ENCODE data around the gene LSAMP. TPM values are rescaled to one million over a fixed set of nuclear protein-coding genes. Genes with fewer than 3 reads are reported as not detected.

Gene LSAMP
- polyA plus RNA-seq, 1 of the 3 experiments (the other 2 are of a cell fraction), result 6.6 TPM

- Histone ChIP-seq H3K4me3 (ENCODE audit: low read depth in 2 of 2, low read length in 1 of 2) (no peak overlapping the region), H3K4me1 (ENCODE audit: control insufficient read depth in 1 of 2, insufficient read depth in 2 of 2, low read depth in 1 of 2, low read length in 1 of 2) (no peaks in the 10 kb centered on the region; a peak in 1 of 4 replicates), H3F3A (replicated peaks; ENCODE audit: insufficient read depth) (no peaks in the 10 kb centered on the region), H3K9ac (no peak overlapping the region), H4K20me1 (ENCODE audit: insufficient read depth) (no peaks in the 10 kb centered on the region), H3K27me3 (ENCODE audit: insufficient read depth) (no peaks in the 10 kb centered on the region), H3K4me2 (no peak overlapping the region), H3K27ac (ENCODE audit: low read depth in 2 of 2, low read length in 1 of 2) (no peak overlapping the region), H3K9me2 (no peaks in the 10 kb centered on the region), H3K36me3 (replicated peaks in 1 of 2; ENCODE audit: control insufficient read depth in 1 of 2, insufficient read depth in 2 of 2, low read length in 1 of 2) (peaks cover 0 to 4% of the 10 kb centered on the region in 2 experiments), H3K9me3 (no peaks in the 10 kb centered on the region), H2AFZ (ENCODE audit: low read depth) (no peak overlapping the region), H3K79me2 (ENCODE audit: insufficient read depth) (no peaks in the 10 kb centered on the region)
- ChIA-PET CTCF (interaction anchor here (1.0 kb wide), 1 partner anchor 10 kb away, joined by 3 read pairs; no protein-coding TSS in a partner anchor), POLR2A (no interaction called here)
- WGBS (ENCODE audit: low lambda C conversion rate), result 61% methylated on average over 2 of the region's 2 CpGs
- no peak for DNase-seq
- no peak for TF ChIP-seq MAX (IDR thresholded peaks at IDR 0.05; ENCODE audit: low read depth)
- no peak for TF ChIP-seq GABPA (IDR thresholded peaks at IDR 0.05; ENCODE audit: low read depth)
- no peak for TF ChIP-seq RAD21 (IDR thresholded peaks at IDR 0.05; ENCODE audit: low read length)
- TF ChIP-seq GATA2 (CRISPR knock-in tag; IDR thresholded peaks at IDR 0.05), result no peak
- no peak for TF ChIP-seq FOSL2 (IDR thresholded peaks at IDR 0.05; ENCODE audit: borderline replicate concordance, low read depth)
- TF ChIP-seq YY1 (IDR thresholded peaks at IDR 0.05; ENCODE audit: low read depth), result no peak
- no peak for TF ChIP-seq USF1 (IDR thresholded peaks at IDR 0.05; ENCODE audit: borderline replicate concordance, low read depth)
- TF ChIP-seq REST (IDR thresholded peaks at IDR 0.05; ENCODE audit: low read depth, low read length), result no peak
- no peak for TF ChIP-seq USF2 (IDR thresholded peaks at IDR 0.05; ENCODE audit: borderline replicate concordance, low read depth, low read length)
- no peak for TF ChIP-seq CHD2 (IDR thresholded peaks at IDR 0.05; ENCODE audit: low read length, partially characterized antibody)
- no peak for TF ChIP-seq PBX3 (IDR thresholded peaks at IDR 0.05)
Observed at GRCh38 chr3:116384717-116385116, 60.6 kb downstream of the LSAMP start.

All from SK-N-SH (cell line).